K562 (cell line): ENCODE measurements around the gene HSP90AA1. TPM values are rescaled to one million over a fixed set of nuclear protein-coding genes. Genes with fewer than 3 reads are reported as not detected.

Experiments used
- ATAC-seq: fragments of 200-7000 bp; cut with Tn5 transposase; 3 replicates; pipeline ENCODE4 v1.9.1; 2020; ENCODE audit warnings: moderate library complexity
- BruUV-seq: library from RNA; stranded (reverse); fragments of 400-500 nt; replicated peaks from 2 replicates; lab custom pipeline; 2021; lab: Mats Ljungman, UMichigan
- CTCF ChIA-PET: fragments of 300-600 bp; formaldehyde crosslinking; extraction: SDS; loops from one replicate; lab custom pipeline; 2021; ENCODE audit warnings: low intra/inter-chr PET ratio; lab: Yijun Ruan, JAX
- POLR2A ChIA-PET: fragments of 300-600, 350-650 bp; sonication (Branson Sonifier 250); formaldehyde crosslinking; extraction: SDS; loops from one replicate; lab custom pipeline; 2021; ENCODE audit warnings: antibody characterized with exemption, inconsistent platforms; lab: Yijun Ruan, JAX
- DNase-seq, 4 experiments: peaks; one replicate each; pipeline versions ENCODE4 v3.0.0 to v3.0.0-alpha.2; 2011 to 2018; ENCODE audit warnings: low spot score in 3 of 4, mixed read lengths in 3 of 4; ENCODE audit errors: extremely low read depth in 1 of 4
- FAIRE-seq: peaks from 2 replicates; lab custom pipeline; 2011; peaks lifted over from hg19 to GRCh38; lab: Jason Lieb, UNC
- H2AFZ ChIP-seq: 2 replicates; pipeline ENCODE4 v1.6.0; 2011; ENCODE audit warnings: low read depth, low read length, control low read depth, inconsistent platforms
- H3K27ac ChIP-seq: fragments of 200-600 bp; 3 replicates; pipeline ENCODE4 v1.8.0; 2011; ENCODE audit warnings: low read depth, mild to moderate bottlenecking, control low read depth, inconsistent platforms, low read length, moderate library complexity, mixed read lengths; ENCODE audit errors: extremely low read depth
- H3K27me3 ChIP-seq, 2 experiments: fragments of 300-600 bp in 1 of 2; 2 replicates in 1 of 2; 3 replicates in 1 of 2; pipeline versions ENCODE4 v1.6.0 to v1.8.0; 2011; ENCODE audit warnings: inconsistent platforms in 2 of 2, low read length in 2 of 2, mild to moderate bottlenecking in 1 of 2, mixed read lengths in 1 of 2, moderate library complexity in 1 of 2; ENCODE audit not compliant: control insufficient read depth in 2 of 2, insufficient read depth in 2 of 2
- H3K36me3 ChIP-seq: fragments of 300-600 bp; 3 replicates; pipeline ENCODE4 v1.8.0; 2011; ENCODE audit warnings: mild to moderate bottlenecking, low read length, inconsistent platforms; ENCODE audit not compliant: control insufficient read depth, insufficient read depth
- H3K4me1 ChIP-seq, 2 experiments: fragments of 200-600 bp in 1 of 2; replicated peaks in 1 of 2; 2 replicates in 1 of 2; 3 replicates in 1 of 2; pipeline versions ENCODE4 v1.5.1 to v1.8.0; 2011; ENCODE audit warnings: inconsistent platforms in 2 of 2, low read length in 2 of 2, mild to moderate bottlenecking in 1 of 2, mixed read lengths in 1 of 2, moderate library complexity in 1 of 2; ENCODE audit not compliant: control insufficient read depth in 2 of 2, insufficient read depth in 2 of 2
- H3K4me2 ChIP-seq: 2 replicates; pipeline ENCODE4 v1.6.1; 2011; ENCODE audit warnings: low read length, control low read depth, inconsistent platforms, mixed read lengths; ENCODE audit not compliant: insufficient read depth
- H3K4me3 ChIP-seq: fragments of 200-600 bp; sonication (generic), shearing (Covaris generic); 2 replicates; pipeline ENCODE4 v1.5.1; 2016; ENCODE audit warnings: control low read depth, inconsistent platforms
- H3K79me2 ChIP-seq: fragments of 200-600 bp; 3 replicates; pipeline ENCODE4 v1.8.0; 2011; ENCODE audit warnings: low read length, inconsistent platforms; ENCODE audit not compliant: control insufficient read depth, insufficient read depth
- H3K9ac ChIP-seq, 2 experiments: 2 replicates each; pipeline versions ENCODE4 v1.6.0 to v1.6.1; 2011; ENCODE audit warnings: low read depth in 2 of 2, low read length in 2 of 2, control low read depth in 1 of 2, inconsistent platforms in 1 of 2, mild to moderate bottlenecking in 1 of 2, mixed read lengths in 1 of 2; ENCODE audit not compliant: insufficient read depth in 1 of 2
- H3K9me1 ChIP-seq: one replicate; pipeline ENCODE4 v1.6.0; 2011; ENCODE audit warnings: inconsistent platforms, mild to moderate bottlenecking, low read length, moderate library complexity; ENCODE audit not compliant: control insufficient read depth, insufficient read depth
- H3K9me3 ChIP-seq: replicated peaks from 2 replicates; pipeline ENCODE4 v1.5.1; 2011; ENCODE audit warnings: low read depth, low read length, inconsistent platforms; ENCODE audit not compliant: control insufficient read depth, insufficient read depth
- H4K20me1 ChIP-seq: replicated peaks from 2 replicates; pipeline ENCODE4 v1.6.1; 2011; ENCODE audit warnings: low read length, inconsistent platforms, mixed read lengths; ENCODE audit not compliant: control insufficient read depth, insufficient read depth
- CEBPB ChIP-seq: fragments of 450-650 bp; IDR thresholded peaks from 2 replicates; pipeline ENCODE4 v1.6.1; 2016; ENCODE audit warnings: missing genetic modification characterization, missing compliant biosample characterization
- CXXC5 ChIP-seq: fragments of 250-450 bp; sonication (Bioruptor Pico); IDR thresholded peaks from 2 replicates; pipeline ENCODE4 v1.8.0; 2022; ENCODE audit warnings: inconsistent platforms, mild to moderate bottlenecking, moderate library complexity
- EZH2 ChIP-seq: IDR thresholded peaks from 2 replicates; pipeline ENCODE4 v1.6.1; 2012; ENCODE audit warnings: low read depth, mild to moderate bottlenecking, inconsistent platforms, low read length, borderline replicate concordance
- FOSL1 ChIP-seq: fragments of 200-800 bp; sonication (Bioruptor generic); conservative IDR thresholded peaks from 2 replicates; pipeline ENCODE4 v1.6.1; 2016; ENCODE audit warnings: missing genetic modification characterization, missing compliant biosample characterization
- FOXJ3 ChIP-seq: sonication (generic); formaldehyde crosslinking; IDR thresholded peaks from 2 replicates; pipeline ENCODE4 v1.4.0; 2020; ENCODE audit warnings: mild to moderate bottlenecking, missing genetic modification reagents
- HEY1 ChIP-seq: fragments of 250-450 bp; sonication (Bioruptor Pico); IDR thresholded peaks from 2 replicates; pipeline ENCODE4 v1.5.0; 2020; ENCODE audit warnings: mild to moderate bottlenecking, moderate library complexity, borderline replicate concordance
- HMG20A ChIP-seq: fragments of 450-650 bp; formaldehyde crosslinking; conservative IDR thresholded peaks from 2 replicates; pipeline ENCODE4 v1.4.0; 2020; ENCODE audit warnings: mild to moderate bottlenecking, mixed read lengths
- MCM3 ChIP-seq: fragments of 450-650 bp; IDR thresholded peaks from 2 replicates; pipeline ENCODE4 v1.6.1; 2016
- NCOA6 ChIP-seq: fragments of 450-650 bp; IDR thresholded peaks from 2 replicates; pipeline ENCODE4 v1.6.1; 2017; ENCODE audit warnings: mild to moderate bottlenecking
- NFYB ChIP-seq: IDR thresholded peaks from 2 replicates; pipeline ENCODE4 v1.6.1; 2011; ENCODE audit warnings: mild to moderate bottlenecking, moderate library complexity; ENCODE audit not compliant: insufficient read length; ENCODE audit errors: extremely low read depth
- PML ChIP-seq: IDR thresholded peaks from 2 replicates; pipeline ENCODE4 v1.6.1; 2012; ENCODE audit warnings: low read length, inconsistent platforms
- SAFB2 ChIP-seq: fragments of 200-400 bp; formaldehyde crosslinking; IDR thresholded peaks from 2 replicates; pipeline ENCODE4 v1.6.1; 2018; ENCODE audit warnings: borderline replicate concordance, low read length, low read depth, moderate library complexity; ENCODE audit not compliant: severe bottlenecking
- SAP30 ChIP-seq: fragments of 200-600 bp; sonication (generic); IDR thresholded peaks from 2 replicates; pipeline ENCODE4 v1.6.1; 2012; ENCODE audit warnings: borderline replicate concordance, low read depth, mild to moderate bottlenecking, moderate library complexity, low read length, control low read depth, inconsistent platforms; ENCODE audit not compliant: insufficient read depth, poor library complexity, severe bottlenecking
- TSC22D4 ChIP-seq: fragments of 450-650 bp; IDR thresholded peaks from 2 replicates; pipeline ENCODE4 v1.6.1; 2016; ENCODE audit warnings: missing genetic modification characterization, missing biosample characterization, control low read depth
- ZNF444 ChIP-seq: fragments of 250-450 bp; sonication (Bioruptor Pico); IDR thresholded peaks from 2 replicates; pipeline ENCODE4 v1.4.0; 2020; ENCODE audit warnings: mild to moderate bottlenecking, moderate library complexity
- WGBS: fragments of 100-300 bp; shearing (Covaris generic); methylation state at CpG from one replicate; pipeline ENCODE4 v1.1.6; 2016; ENCODE audit warnings: low coverage, mixed read lengths; ENCODE audit not compliant: insufficient coverage; ENCODE audit errors: missing lambda C conversion rate; 5-methylcytosine and 5-hydroxymethylcytosine counted together
- in situ Hi-C: fragments of 300-500 bp; cut with MboI; formaldehyde crosslinking; loops from 4 replicates; pipeline ENCODE4 v1.15.0; 2018; ENCODE audit warnings: inconsistent platforms, mixed read lengths
- intact Hi-C: fragments of 100-400 bp; cut with micrococcal nuclease; formaldehyde crosslinking; loops from 2 replicates; pipeline ENCODE4 v1.14.2; 2022
- polyA plus RNA-seq, 8 experiments: library from polyadenylated mRNA; depleted of rRNA in 4 of 8; stranded (reverse) in 5 of 8; unstranded in 3 of 8; fragments of >200 nt; fragmentation: Nextera tagmentation in 2 of 8; fragmentation: Illumina TruSeq in 1 of 8; extraction: Ambion mirVana in 2 of 8; extraction: Trizol in 1 of 8; gene quantifications; 2 replicates each; pipeline versions ENCODE4 v1.2.1 to v1.2.3, GENCODE V29; 2011 to 2014; ENCODE audit warnings: inconsistent platforms in 1 of 8, missing spikeins in 1 of 8
- total RNA-seq, 7 experiments: library from RNA; depleted of rRNA in 6 of 7; stranded (reverse); fragments of >200 nt in 6 of 7; fragmentation: Illumina TruSeq in 2 of 7; extraction: Trizol in 2 of 7; gene quantifications; 2 replicates each; pipeline versions ENCODE4 v1.2.1 to v1.2.3, GENCODE V29; 2011 to 2021; ENCODE audit warnings: low replicate concordance in 1 of 7
- TF ChIP-seq, protein P1 (sequence below): fragments of 250-450 bp; sonication (Bioruptor Pico); IDR thresholded peaks from 2 replicates; pipeline ENCODE4 v1.4.0; 2020; ENCODE audit warnings: mild to moderate bottlenecking, moderate library complexity, borderline replicate concordance
- TF ChIP-seq, protein P2 (sequence below): sonication (generic); formaldehyde crosslinking; IDR thresholded peaks from 2 replicates; pipeline ENCODE4 v1.8.1; 2023; ENCODE audit warnings: mild to moderate bottlenecking, missing genetic modification reagents
- TF ChIP-seq, protein P3 (sequence below): fragments of 450-650 bp; IDR thresholded peaks from 2 replicates; pipeline ENCODE4 v1.6.1; 2016; ENCODE audit warnings: low read depth, mild to moderate bottlenecking, moderate library complexity

HSP90AA1 gene
- total and polyA plus RNA-seq, 9 of the 15 experiments (the other 6 are each of a cell fraction or from before 2014, with no cell fraction given) = 377 to 1,731 (median 879) TPM

DNA sequence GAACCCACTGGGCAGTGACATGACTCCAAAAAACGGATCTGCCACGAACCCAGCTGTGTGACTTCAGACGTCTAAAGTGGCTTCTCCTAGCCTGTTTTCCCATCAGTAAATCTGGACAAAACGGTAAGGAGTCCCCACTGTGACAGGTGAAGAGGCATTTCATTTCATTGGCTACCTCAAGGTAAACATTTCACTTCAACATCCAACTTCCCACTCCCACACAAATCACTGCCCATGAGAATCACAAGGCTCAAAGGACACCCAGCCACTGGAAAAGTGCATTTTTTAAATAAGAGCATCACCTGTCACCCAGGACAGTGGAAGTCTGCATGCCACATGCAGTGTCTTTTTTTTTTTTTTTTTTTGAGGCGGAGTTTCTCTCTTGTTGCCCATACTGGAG lies 27.9 kb downstream of the HSP90AA1 start:
- no TSS peak for BruUV-seq
- POLR2A ChIA-PET = interaction anchor here (1.3 to 1.6 kb wide), 3 partner anchors 15 to 86 kb away, joined by 3 read pairs; no protein-coding TSS in a partner anchor
- Histone ChIP-seq H3K79me2 (no peaks in the 10 kb centered on the region), H2AFZ (no peak overlapping the region), H3K9me3 (no peaks in the 10 kb centered on the region), H3K27ac (no peak overlapping the region), H3K4me2 (no peak overlapping the region), H4K20me1 (no peaks in the 10 kb centered on the region), H3K4me3 (no peak overlapping the region), H3K36me3 (no peaks in the 10 kb centered on the region), H3K27me3 (no peaks in the 10 kb centered on the region), H3K4me1 (peaks cover 4 to 26% of the 10 kb centered on the region in 2 experiments; a peak in 3 of 5 replicates), H3K9ac (no peak overlapping the region), H3K9me1 (no peaks in the 10 kb centered on the region)
- ATAC-seq (no peak), FAIRE-seq (no peak), DNase-seq (no peak)
- CTCF ChIA-PET = no interaction called here
- intact Hi-C loops (no loop called here), in situ Hi-C loops (no loop called here)
- WGBS = 13% methylated on average over 5 of the region's 5 CpGs
- TF ChIP-seq, protein P1, sequence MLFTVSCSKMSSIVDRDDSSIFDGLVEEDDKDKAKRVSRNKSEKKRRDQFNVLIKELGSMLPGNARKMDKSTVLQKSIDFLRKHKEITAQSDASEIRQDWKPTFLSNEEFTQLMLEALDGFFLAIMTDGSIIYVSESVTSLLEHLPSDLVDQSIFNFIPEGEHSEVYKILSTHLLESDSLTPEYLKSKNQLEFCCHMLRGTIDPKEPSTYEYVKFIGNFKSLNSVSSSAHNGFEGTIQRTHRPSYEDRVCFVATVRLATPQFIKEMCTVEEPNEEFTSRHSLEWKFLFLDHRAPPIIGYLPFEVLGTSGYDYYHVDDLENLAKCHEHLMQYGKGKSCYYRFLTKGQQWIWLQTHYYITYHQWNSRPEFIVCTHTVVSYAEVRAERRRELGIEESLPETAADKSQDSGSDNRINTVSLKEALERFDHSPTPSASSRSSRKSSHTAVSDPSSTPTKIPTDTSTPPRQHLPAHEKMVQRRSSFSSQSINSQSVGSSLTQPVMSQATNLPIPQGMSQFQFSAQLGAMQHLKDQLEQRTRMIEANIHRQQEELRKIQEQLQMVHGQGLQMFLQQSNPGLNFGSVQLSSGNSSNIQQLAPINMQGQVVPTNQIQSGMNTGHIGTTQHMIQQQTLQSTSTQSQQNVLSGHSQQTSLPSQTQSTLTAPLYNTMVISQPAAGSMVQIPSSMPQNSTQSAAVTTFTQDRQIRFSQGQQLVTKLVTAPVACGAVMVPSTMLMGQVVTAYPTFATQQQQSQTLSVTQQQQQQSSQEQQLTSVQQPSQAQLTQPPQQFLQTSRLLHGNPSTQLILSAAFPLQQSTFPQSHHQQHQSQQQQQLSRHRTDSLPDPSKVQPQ (CRISPR knock-in tag) = no peak
- no peak for TF ChIP-seq NCOA6
- TF ChIP-seq, protein P2, sequence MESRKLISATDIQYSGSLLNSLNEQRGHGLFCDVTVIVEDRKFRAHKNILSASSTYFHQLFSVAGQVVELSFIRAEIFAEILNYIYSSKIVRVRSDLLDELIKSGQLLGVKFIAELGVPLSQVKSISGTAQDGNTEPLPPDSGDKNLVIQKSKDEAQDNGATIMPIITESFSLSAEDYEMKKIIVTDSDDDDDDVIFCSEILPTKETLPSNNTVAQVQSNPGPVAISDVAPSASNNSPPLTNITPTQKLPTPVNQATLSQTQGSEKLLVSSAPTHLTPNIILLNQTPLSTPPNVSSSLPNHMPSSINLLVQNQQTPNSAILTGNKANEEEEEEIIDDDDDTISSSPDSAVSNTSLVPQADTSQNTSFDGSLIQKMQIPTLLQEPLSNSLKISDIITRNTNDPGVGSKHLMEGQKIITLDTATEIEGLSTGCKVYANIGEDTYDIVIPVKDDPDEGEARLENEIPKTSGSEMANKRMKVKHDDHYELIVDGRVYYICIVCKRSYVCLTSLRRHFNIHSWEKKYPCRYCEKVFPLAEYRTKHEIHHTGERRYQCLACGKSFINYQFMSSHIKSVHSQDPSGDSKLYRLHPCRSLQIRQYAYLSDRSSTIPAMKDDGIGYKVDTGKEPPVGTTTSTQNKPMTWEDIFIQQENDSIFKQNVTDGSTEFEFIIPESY (CRISPR knock-in tag) = no peak
- no peak for TF ChIP-seq PML
- no peak for TF ChIP-seq EZH2
- no peak for TF ChIP-seq FOSL1 (tag)
- no peak for TF ChIP-seq SAFB2
- no peak for TF ChIP-seq FOXJ3 (CRISPR knock-in tag)
- TF ChIP-seq NFYB = no peak
- TF ChIP-seq MCM3 = no peak
- no peak for TF ChIP-seq ZNF444 (CRISPR knock-in tag)
- no peak for TF ChIP-seq HMG20A (CRISPR knock-in tag)
- TF ChIP-seq, protein P3, sequence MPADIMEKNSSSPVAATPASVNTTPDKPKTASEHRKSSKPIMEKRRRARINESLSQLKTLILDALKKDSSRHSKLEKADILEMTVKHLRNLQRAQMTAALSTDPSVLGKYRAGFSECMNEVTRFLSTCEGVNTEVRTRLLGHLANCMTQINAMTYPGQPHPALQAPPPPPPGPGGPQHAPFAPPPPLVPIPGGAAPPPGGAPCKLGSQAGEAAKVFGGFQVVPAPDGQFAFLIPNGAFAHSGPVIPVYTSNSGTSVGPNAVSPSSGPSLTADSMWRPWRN = no peak
- TF ChIP-seq TSC22D4 = no peak
- TF ChIP-seq SAP30 = no peak
- no peak for TF ChIP-seq HEY1 (CRISPR knock-in tag)
- no peak for TF ChIP-seq CEBPB (tag)
- TF ChIP-seq CXXC5 (CRISPR knock-in tag) = no peak
